Measurements from ENCODE around the gene DDX56. TPM values are rescaled to one million over a fixed set of nuclear protein-coding genes. Genes with fewer than 3 reads are reported as not detected.
A peak's percentile ranks its signal among the peaks of the same experiment; 100 is the strongest.

DDX56 gene
- total RNA-seq, 1 donor from 2014 or later = 53.5 TPM

DNA sequence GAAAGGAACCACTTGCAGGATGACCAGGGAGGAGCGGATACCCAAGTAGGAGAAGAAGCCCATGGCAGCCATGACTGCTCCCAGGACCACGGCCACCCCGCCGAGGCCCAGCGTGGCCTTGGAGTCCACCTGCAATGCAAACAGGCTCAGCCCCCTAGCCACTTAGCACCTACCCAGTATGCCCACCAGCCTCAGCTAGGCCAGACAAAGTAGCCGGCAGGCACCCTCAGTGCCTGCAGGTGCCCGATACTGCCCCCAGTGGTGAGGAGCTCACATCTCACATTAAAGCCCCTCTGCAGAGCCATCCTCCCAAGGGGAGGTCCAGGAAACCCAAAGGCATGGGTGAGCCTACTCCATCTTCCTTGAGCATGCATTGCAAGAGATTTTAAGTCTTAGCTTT lies 39.2 kb downstream of the DDX56 start:
- intact Hi-C loops (cut with DNase I) = no loop called here
- DNase-seq (no peak), ATAC-seq (peak; percentile 70)
- no peaks in the 10 kb centered on the region for H3K27me3 ChIP-seq
- no peaks in the 10 kb centered on the region for H3K36me3 ChIP-seq
- no peaks in the 10 kb centered on the region for H3K4me1 ChIP-seq
- TF ChIP-seq, protein P1, sequence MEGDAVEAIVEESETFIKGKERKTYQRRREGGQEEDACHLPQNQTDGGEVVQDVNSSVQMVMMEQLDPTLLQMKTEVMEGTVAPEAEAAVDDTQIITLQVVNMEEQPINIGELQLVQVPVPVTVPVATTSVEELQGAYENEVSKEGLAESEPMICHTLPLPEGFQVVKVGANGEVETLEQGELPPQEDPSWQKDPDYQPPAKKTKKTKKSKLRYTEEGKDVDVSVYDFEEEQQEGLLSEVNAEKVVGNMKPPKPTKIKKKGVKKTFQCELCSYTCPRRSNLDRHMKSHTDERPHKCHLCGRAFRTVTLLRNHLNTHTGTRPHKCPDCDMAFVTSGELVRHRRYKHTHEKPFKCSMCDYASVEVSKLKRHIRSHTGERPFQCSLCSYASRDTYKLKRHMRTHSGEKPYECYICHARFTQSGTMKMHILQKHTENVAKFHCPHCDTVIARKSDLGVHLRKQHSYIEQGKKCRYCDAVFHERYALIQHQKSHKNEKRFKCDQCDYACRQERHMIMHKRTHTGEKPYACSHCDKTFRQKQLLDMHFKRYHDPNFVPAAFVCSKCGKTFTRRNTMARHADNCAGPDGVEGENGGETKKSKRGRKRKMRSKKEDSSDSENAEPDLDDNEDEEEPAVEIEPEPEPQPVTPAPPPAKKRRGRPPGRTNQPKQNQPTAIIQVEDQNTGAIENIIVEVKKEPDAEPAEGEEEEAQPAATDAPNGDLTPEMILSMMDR (IDR thresholded peaks at IDR 0.05) = peak; percentile 55
- no peak overlapping the region for H3K27ac ChIP-seq
- no peak overlapping the region for H3K4me3 ChIP-seq
- no peaks in the 10 kb centered on the region for H3K9me3 ChIP-seq

- H3K36me3 ChIP-seq = no peaks in the 10 kb centered on the region
- H3K4me3 ChIP-seq = no peak overlapping the region
- no peaks in the 10 kb centered on the region for H3K27me3 ChIP-seq
- TF ChIP-seq, protein P1 (IDR thresholded peaks at IDR 0.05) = no peak
- H3K4me1 ChIP-seq = no peaks in the 10 kb centered on the region
- H3K9me3 ChIP-seq = no peaks in the 10 kb centered on the region
- intact Hi-C loops (cut with DNase I) = no loop called here
- ATAC-seq (no peak), DNase-seq (no peak)
- no peak overlapping the region for H3K27ac ChIP-seq
Observed at GRCh38 chr7:44534087-44534486, 39.6 kb downstream of the DDX56 start.

GRCh38 chr7:44533301-44534055 lies 40.2 kb downstream of the DDX56 start:
- Histone ChIP-seq H3K9me3 (no peaks in the 10 kb centered on the region), H3K27ac (no peak overlapping the region), H3K27me3 (no peaks in the 10 kb centered on the region), H3K4me1 (no peaks in the 10 kb centered on the region), H3K4me3 (no peak overlapping the region), H3K36me3 (no peaks in the 10 kb centered on the region)
- intact Hi-C loops (cut with DNase I) = no loop called here
- TF ChIP-seq, protein P1 (IDR thresholded peaks at IDR 0.05) = no peak
- ATAC-seq (no peak), DNase-seq (no peak)

DNA sequence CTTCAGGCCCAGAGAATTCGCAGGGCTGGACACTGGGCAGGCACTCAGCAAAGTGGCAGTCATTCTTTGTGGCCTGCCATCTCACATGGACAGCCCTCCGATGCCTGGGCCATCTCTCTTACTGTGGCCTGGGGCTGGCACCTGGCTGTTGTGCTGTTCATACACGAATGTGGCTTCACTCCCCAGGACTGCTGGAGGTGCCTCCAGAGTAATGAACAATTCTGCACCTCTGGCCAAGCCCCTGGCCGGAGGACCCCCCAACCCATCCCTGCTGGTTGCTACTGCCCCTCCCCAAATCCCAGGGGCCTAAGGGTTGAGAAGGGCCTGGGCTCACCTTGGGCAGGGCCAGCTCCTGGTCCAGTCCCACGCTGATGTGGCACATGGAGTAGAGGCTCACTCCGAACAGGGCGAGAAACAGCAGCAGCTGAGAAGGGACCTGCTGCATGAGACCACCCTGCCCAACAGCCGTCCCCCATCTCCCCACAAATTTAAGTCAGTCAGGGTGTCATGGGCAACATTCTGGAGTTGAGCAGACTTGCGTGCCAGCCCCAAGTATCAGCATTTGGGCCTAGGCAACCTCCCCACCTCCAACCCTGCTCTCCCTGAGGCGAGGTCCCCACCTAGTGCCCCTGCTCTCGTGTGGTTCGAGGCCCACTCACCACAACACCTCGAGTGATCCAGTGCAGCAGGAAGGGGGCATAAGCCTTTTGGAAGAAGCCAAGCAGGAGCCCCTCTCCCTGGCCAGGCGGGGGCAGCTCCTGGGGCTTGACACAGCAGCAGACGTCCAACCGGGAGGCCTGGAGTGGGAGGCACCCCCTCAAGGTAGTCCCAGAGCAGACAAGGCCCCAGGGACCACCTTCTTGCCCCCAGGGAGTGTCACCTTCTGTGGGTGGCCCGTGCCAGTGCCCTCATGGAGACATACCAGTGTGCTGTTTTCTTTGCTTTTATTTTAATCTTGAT lies 42.0 kb downstream of the DDX56 start:
- H3K9me3 ChIP-seq = no peaks in the 10 kb centered on the region
- DNase-seq = no peak
- H3K27me3 ChIP-seq = no peaks in the 10 kb centered on the region
- no peak overlapping the region for H3K27ac ChIP-seq
- H3K36me3 ChIP-seq = no peaks in the 10 kb centered on the region
- TF ChIP-seq, protein P1 (IDR thresholded peaks at IDR 0.05) = no peak
- H3K4me3 ChIP-seq = no peak overlapping the region
- intact Hi-C loops (cut with DNase I) = no loop called here
- ATAC-seq = no peak
- H3K4me1 ChIP-seq = no peaks in the 10 kb centered on the region

- Histone ChIP-seq H3K27me3 (no peaks in the 10 kb centered on the region), H3K4me3 (no peak overlapping the region), H3K36me3 (no peaks in the 10 kb centered on the region), H3K4me1 (no peaks in the 10 kb centered on the region), H3K9me3 (no peaks in the 10 kb centered on the region), H3K27ac (no peak overlapping the region)
- TF ChIP-seq, protein P1 (IDR thresholded peaks at IDR 0.05) = no peak
- ATAC-seq (no peak), DNase-seq (no peak)
- intact Hi-C loops (cut with DNase I) = no loop called here
Observed at GRCh38 chr7:44530990-44531389, 42.7 kb downstream of the DDX56 start.
